GM18498 (cell line): Measurements from ENCODE around the gene COG3.
"Not testable (repeated sequence)": the region's sequence is repeated elsewhere in the genome, so short reads cannot be mapped to it uniquely, and the experiment has no call there.

Source experiments
- ATAC-seq: cut with Tn5 transposase; IDR thresholded peaks from one replicate; pipeline ENCODE4 v1.9.1; 2021; ENCODE audit warnings: mild to moderate bottlenecking, moderate library complexity; ENCODE audit not compliant: unreplicated experiment

The COG3 gene

DNA sequence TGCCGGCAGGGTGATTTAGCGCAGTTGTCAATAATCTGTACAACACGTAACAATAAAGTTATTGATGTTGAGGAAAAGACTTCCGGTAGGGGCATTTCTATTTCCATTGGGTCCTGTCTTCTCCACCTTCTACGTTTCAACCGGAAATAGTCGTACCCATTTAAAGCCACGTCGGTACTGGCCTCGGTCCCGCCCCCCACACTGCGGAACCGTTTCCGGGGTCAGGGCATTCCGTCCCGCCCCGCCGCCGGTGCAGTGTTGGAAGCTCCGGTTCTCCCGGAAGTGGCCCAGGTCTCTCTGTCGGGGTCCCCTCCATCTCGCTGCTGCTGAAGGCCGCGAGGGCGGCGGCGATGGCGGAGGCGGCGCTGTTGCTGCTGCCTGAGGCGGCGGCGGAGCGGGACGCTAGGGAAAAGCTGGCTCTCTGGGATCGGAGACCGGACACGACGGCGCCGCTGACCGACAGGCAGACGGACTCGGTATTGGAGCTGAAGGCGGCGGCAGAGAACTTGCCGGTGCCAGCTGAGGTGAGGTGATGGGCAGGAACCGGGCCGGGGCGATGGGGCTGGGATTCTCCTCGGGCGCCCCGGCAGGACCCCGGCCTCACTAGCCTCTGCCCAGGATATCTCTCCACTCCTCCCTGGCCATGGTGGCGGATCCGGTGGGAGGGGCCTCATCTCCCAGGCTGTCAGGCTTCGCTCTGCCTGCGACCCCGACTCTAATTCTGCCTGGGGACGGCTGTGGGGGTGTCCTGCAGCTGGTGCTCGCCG, at the start of gene COG3:
TSS of gene COG3 (plus strand) at position 253 of the 767 bp plus-strand sequence. CDS start at position 351, 98 bp downstream.
- ATAC-seq = peak; percentile 93

GRCh38 chr13:45415112-45415511, 49.6 kb upstream of the COG3 start:
- no peak for ATAC-seq

DNA sequence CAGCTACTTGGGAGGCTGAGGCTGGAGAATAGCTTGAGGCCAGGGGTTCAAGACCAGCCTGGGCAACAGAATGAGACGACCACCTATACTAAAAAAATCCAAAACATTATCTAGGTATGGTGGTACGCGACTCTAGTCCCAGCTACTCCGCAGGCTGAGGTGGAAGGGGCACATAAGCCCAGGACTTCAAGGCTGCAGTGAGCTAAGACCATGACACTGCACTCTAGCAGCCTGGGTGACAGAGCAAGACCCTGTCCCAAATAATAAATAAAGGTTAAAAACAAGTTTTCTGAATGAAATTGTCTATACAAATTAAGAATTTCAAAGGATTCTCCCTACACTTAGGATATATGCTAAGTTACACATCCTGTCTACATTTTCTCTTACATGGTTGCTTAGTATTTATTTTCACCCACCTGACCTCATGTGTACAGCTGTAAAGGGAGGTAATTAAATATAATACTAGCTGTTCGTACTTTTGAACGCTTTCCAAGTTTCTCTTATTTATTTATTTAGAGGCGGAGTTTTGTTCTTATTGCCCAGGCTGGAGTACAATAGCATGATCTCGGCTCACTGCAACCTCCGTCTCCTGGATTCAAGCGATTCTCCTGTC, 48.1 kb upstream of the COG3 start:
- no peak for ATAC-seq

DNA sequence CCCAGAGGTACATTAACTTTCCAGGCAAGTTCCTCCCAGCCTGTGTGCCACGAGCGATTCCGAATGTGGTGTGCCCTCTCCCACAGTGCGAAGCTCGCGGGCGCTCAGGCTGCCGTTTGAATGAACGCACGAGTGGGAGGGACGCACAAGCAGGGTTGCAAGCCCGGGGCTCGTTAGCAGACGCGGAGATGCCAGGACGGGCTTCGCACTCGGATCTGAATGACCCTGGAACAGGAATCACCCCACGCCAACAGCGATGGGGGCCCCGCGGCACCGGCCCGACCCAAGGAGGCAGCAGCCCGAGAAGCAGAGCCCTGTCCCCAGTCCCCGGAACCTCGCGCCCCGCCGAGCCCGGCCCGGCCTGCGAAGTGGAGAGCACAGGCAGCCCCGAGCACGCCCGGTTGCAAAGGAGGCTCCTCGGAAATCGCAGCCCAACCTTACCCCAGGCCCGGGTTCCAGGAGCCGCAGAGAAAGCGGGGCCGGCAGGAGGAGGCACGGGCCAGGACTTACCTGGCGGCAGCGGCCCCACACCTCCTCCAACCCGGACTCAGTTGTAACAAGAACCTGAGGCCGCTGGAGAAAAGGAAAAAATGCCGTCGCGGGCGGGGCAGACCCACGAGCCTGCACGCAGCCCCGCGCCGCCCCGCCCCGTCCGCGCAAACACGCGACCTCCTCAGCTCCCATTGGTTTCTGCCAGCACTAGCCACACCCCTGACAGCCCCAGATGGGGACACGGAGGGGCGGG, 46.8 kb upstream of the COG3 start, which contains the start of gene SLC25A30:
TSS of gene SLC25A30 (minus strand) at position 584 of the 745 bp plus-strand sequence. CDS start 6,948 bp downstream, outside the sequence.
- peak; percentile 91 for ATAC-seq

DNA sequence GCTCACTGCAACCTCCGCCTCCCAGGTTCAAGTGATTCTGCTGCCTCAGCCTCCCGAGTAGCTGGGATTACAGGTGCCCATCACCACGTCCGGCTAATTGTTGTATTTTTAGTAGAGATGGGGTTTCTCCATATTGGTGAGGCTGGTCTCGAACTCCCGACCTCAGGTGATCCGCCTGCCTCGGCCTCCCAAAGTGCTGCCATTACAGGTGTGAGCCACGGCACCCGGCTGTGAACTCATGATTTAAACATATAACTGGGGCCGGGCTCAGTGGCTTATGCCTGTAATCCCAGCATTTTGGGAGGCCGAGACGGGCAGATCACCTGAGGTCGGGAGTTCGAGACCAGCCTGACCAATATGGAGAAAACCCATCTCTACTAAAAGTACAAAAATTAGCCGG, 45.4 kb upstream of the COG3 start:
- ATAC-seq = not testable (repeated sequence)

DNA sequence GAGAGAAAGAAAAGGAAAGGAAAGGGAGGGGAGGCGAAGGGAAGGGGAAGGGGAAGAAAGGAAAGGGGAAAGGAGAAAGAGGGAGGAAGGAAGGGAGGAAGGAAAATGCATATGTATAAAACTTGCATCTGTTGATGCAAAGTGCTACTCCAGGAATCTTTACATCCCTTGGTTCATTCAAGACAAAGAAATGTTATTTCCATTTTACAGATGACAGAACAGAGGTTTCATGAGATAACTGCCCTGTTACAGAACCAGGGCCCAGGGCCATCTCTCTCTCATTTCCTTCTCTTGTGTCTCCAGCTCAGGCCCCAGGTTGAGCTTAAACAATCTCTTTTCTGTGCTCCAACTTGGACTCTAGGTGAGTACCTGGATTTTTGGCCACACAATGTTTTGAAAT, 44.8 kb upstream of the COG3 start:
- ATAC-seq = no peak

GRCh38 chr13:45422731-45423292, 41.9 kb upstream of the COG3 start:
- ATAC-seq = no peak

DNA sequence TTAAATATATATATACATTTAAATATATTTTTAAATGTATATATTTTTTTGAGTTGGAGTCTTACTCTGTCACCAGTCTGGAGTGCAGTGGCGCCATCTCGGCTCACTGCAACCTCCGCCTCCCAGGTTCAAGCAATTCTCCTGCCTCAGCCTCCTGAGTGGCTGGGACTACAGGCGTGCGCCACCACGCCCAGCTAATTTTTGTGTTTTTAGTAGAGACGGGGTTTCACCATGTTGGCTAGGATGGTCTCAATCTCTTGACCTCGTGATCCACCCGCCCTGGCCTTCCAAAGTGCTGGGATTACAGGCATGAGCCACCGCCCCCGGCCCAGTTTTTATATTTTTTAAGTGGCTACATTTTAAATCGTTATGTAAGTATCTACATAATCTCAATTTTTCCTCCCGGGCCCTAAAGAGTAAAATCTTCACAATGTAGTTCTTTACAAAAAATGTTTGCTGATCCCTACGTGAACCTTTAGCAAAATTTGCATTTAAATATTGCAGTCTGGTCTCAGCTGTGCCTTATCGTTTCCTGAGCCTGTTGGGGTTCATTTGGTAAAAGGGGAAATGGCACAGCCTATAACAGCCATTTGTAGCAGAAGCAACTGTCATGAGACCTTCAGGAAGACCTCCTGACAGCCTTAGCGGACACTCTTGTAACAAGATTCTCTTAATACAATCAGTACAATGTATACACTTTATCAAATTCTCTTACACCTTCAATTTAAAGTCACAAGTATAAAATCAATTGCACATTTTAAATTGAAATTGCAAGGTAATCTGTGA, 38.5 kb upstream of the COG3 start:
- not testable (repeated sequence) for ATAC-seq

GRCh38 chr13:45432737-45433380, 31.9 kb upstream of the COG3 start:
- no peak for ATAC-seq

DNA sequence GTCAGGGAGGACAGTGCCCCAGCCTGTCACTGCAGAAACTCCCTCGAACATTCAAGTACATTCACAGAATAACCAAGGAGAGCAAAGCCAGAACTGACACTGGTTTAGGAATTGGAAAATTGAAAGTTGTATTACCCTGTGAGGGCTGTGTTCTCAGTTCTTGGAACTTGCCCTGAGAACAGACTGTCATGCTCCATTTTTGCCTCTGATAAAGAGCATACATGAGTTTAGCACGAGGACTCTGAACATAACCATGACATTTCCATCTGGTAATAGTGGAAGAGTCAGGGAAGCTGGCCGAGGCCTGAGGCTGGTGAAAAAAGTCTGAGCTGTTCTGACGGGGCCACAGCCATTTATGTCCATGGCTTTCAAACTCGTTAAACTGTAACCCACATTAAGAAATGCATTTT, 31.4 kb upstream of the COG3 start:
- no peak for ATAC-seq

DNA sequence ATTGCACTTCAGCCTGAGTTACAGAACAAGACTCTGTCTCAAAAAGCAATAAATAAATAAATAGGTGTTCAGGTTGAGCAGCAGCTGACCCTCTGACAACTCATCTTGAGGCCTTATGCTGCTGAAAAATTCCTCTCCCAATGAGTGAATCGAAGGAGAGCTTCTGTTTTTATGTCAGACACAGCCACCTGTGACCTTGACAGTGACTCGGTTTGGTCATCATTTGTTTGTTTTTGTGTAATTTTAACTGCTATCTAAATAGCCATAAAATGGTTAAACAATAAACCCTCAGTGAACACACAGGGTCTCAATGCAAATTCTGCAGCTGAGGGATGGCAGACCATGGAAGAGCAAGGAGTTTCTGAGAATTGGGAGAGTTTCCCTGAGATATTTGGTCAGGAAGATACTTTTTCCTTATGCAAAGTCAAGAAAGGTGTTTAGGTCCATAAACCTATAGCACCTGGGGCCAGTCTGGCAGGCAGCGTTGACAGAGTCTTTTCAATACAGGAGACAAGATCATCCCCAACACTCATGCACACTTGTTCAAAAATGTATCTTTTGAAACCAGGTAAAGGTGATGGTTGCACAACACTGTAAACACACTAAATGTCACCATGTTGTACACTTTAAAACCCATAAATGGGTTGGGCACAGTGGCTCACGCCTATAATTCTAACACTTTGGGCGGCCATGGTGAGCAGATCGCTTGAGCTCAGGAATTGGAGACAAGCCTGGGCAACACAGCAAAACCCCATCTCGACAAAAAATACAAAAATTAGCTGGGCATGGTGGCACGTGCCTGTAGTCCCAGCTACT, 30.0 kb upstream of the COG3 start:
- ATAC-seq = no peak

DNA sequence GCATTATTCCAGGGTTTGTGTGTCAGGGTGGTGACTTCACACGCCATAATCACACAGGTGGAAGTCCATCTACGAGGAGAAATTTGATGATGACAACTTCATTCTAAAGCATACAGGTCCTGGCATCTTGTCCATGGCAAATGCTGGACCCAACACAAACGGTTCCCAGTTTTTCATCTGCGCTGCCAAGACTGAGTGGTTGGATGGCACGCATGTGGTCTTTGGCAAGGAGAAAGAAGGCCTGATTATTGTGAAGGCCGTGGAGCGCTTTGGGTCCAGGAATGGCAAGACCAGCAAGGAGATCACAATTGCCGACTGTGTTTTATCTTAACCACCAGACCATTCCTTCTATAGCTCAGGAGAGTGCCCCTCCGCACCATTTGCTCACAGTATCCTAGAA, 28.4 kb upstream of the COG3 start:
- ATAC-seq = no peak

DNA sequence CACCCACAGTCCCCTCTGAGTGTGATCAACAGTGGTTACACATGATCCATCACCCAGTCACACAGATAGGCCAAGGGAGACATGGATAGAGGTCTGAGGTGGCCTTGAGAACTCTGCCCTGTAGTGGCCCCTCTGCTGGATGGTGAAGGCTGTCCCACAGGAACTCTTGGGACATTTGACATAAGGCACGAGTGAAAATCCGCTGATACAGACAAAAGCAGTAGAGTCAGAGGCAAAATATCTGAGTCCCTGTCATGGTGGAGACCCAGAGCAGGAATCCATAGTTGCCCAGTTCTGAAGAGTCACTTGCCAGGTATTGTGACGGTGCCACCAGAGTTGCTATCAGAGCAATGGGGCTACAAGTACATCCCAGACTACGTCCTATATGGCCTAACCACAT, 27.8 kb upstream of the COG3 start:
- ATAC-seq = no peak

DNA sequence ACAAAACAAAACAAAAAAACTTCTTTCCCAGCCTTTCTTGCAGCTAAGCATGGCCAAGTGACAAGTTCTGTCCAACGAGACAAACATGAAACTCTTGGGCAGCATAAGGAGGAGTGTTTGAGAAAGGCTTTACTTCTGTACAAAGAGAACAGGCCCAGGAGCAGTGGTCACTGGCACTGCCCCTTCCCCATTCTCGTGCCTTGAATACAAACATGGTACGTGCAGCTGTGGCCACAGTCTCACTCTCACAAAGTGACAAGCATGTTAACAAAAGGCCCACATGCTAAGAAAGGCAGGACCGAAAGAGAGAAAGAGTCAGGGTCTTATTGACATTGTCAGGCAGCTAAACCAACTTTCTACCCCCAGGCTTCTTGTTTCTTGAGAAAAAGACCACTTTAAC, 26.8 kb upstream of the COG3 start:
- no peak for ATAC-seq

DNA sequence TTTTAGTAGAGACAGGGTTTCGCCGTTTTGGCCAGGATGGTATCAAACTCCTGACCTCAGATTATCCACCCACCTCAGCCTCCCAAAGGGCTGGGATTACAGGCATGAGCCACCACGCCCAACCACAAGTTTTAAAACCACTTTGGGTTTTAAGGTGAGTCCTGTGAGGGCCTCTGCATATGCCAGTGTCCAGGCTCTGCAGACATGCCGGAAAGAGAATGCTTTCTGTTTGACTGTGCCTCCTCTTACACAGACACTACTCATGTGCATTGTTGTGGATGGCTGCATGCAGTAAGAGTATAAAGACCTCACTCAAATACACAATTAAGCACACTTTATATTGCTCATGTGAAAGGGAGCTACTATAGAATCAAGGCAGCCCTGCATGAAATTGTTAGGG, 25.7 kb upstream of the COG3 start:
- ATAC-seq = no peak

- ATAC-seq = no peak
Measured at GRCh38 chr13:45439781-45440462, 24.8 kb upstream of the COG3 start.

DNA sequence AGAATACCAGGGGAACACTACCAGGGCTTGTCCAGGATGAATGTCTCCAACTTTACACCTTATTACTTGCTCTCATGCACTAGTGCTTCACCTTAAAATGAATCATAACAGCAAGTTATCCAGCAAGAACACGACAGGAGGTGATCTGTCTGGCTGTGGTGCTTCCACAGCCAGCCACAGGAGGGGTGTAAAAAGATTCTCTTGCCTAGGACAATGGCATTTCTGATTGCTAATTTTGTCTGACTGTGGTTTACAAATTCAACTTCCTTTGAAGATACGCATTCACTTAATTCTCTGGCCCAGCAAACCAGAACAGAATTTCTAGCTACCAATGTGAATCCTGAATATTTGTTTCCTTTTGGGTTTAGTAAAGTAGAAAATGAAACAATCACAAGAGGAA, 23.1 kb upstream of the COG3 start:
- ATAC-seq = peak; percentile 65

GRCh38 chr13:45445053-45445452, 19.7 kb upstream of the COG3 start:
- no peak for ATAC-seq

DNA sequence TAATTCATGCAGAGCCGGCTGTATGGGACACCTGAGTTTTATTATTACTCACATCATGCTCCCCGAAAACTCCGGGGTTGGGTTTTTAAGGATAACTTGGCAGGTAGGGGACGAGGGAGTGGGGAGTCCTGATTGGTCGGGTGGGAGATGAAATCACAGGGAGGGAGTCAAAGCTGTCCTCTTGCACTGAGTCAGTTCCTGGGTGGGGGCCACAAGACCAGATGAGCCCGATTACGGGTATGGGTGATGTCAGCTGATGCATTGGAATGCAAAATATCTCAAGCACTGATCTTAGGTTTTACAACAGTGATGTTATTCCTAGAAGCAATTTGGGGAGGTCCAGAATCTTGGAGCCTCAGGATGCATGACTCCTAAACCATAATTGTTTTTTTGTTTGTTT, 18.6 kb upstream of the COG3 start:
- no peak for ATAC-seq
